ENCODE measurements around the gene ARCN1. TPM values are rescaled to one million over a fixed set of nuclear protein-coding genes. Genes with fewer than 3 reads are reported as not detected.
A peak's percentile ranks its signal among the peaks of the same experiment; 100 is the strongest.

Gene ARCN1
- total RNA-seq, 1 experiment from 2014 or later, result 330 TPM

- Histone ChIP-seq H3K27me3 (replicated peaks; ENCODE audit: control insufficient read depth, insufficient read depth, low read length) (no peaks in the 10 kb centered on the region), H3K4me3 (ENCODE audit: low read depth, low read length) (no peak overlapping the region), H3K4me1 (peaks cover 74% of the 10 kb centered on the region), H3K9me3 (no peaks in the 10 kb centered on the region), H3K36me3 (ENCODE audit: control insufficient read depth, insufficient read depth, low read length) (no peaks in the 10 kb centered on the region)
- DNase-seq, result peak; percentile 42 to 49
- intact Hi-C loops (cut with micrococcal nuclease; ENCODE audit: unreplicated experiment), result no loop called here
- no TSS peak for BruUV-seq (replicated peaks)
- H3K27ac Mint-ChIP-seq (ENCODE audit: unreplicated experiment), result peak overlapping the region; percentile 81
- TF ChIP-seq CTCF (IDR thresholded peaks at IDR 0.05; ENCODE audit: insufficient read depth in 1 of 2, low read depth in 1 of 2, low read length in 1 of 2, severe bottlenecking in 1 of 2, unreplicated experiment in 1 of 2), result no peak
- no peaks in the 10 kb centered on the region for H3K9me3 Mint-ChIP-seq (ENCODE audit: unreplicated experiment)
- peaks cover 13% of the 10 kb centered on the region for H3K36me3 Mint-ChIP-seq (ENCODE audit: insufficient read depth, unreplicated experiment)
- no peaks in the 10 kb centered on the region for H3K27me3 Mint-ChIP-seq (ENCODE audit: insufficient read depth, unreplicated experiment)
- CTCF ChIA-PET, result interaction anchor here (0.9 kb wide), 1 partner anchor 21 kb away, joined by 3 read pairs; no protein-coding TSS in a partner anchor
- H3K4me3 Mint-ChIP-seq (ENCODE audit: unreplicated experiment), result no peak overlapping the region
- POLR2A ChIA-PET, result no interaction called here
- H3K4me1 Mint-ChIP-seq (ENCODE audit: low read depth, unreplicated experiment), result peaks cover 48% of the 10 kb centered on the region
Measured at GRCh38 chr11:118615976-118616371, 43.8 kb downstream of the ARCN1 start.

GRCh38 chr11:118618115-118618990, 46.1 kb downstream of the ARCN1 start:
- Histone ChIP-seq H3K9me3 (no peaks in the 10 kb centered on the region), H3K4me1 (peaks cover 75% of the 10 kb centered on the region), H3K4me3 (ENCODE audit: low read depth, low read length) (no peak overlapping the region), H3K27me3 (replicated peaks; ENCODE audit: control insufficient read depth, insufficient read depth, low read length) (no peaks in the 10 kb centered on the region), H3K36me3 (ENCODE audit: control insufficient read depth, insufficient read depth, low read length) (no peaks in the 10 kb centered on the region)
- no peak for TF ChIP-seq CTCF (IDR thresholded peaks at IDR 0.05; ENCODE audit: insufficient read depth in 1 of 2, low read depth in 1 of 2, low read length in 1 of 2, severe bottlenecking in 1 of 2, unreplicated experiment in 1 of 2)
- Mint-ChIP-seq H3K27me3 (ENCODE audit: insufficient read depth, unreplicated experiment) (no peaks in the 10 kb centered on the region), H3K4me1 (ENCODE audit: low read depth, unreplicated experiment) (peaks cover 52% of the 10 kb centered on the region), H3K36me3 (ENCODE audit: insufficient read depth, unreplicated experiment) (peaks cover 11% of the 10 kb centered on the region), H3K4me3 (ENCODE audit: unreplicated experiment) (peak overlapping the region; percentile 2), H3K9me3 (ENCODE audit: unreplicated experiment) (no peaks in the 10 kb centered on the region), H3K27ac (ENCODE audit: unreplicated experiment) (peak overlapping the region; percentile 33)
- no TSS peak for BruUV-seq (replicated peaks)
- ChIA-PET POLR2A (interaction anchor here (0.6 to 0.8 kb wide), 2 partner anchors 14 to 254 kb away, joined by 3 to 6 read pairs; no protein-coding TSS in a partner anchor), CTCF (interaction anchor here (0.6 to 1.1 kb wide), 3 partner anchors 10 to 312 kb away, joined by 3 to 4 read pairs (median 3); no protein-coding TSS in a partner anchor)
- intact Hi-C loops (cut with micrococcal nuclease; ENCODE audit: unreplicated experiment), result no loop called here
- no peak for DNase-seq

- Mint-ChIP-seq H3K36me3 (ENCODE audit: insufficient read depth, unreplicated experiment) (peaks cover 11% of the 10 kb centered on the region), H3K4me3 (ENCODE audit: unreplicated experiment) (no peak overlapping the region), H3K27ac (ENCODE audit: unreplicated experiment) (peak overlapping the region; percentile 93), H3K9me3 (ENCODE audit: unreplicated experiment) (no peaks in the 10 kb centered on the region), H3K4me1 (ENCODE audit: low read depth, unreplicated experiment) (peaks cover 52% of the 10 kb centered on the region), H3K27me3 (ENCODE audit: insufficient read depth, unreplicated experiment) (no peaks in the 10 kb centered on the region)
- H3K36me3 ChIP-seq (ENCODE audit: control insufficient read depth, insufficient read depth, low read length), result no peaks in the 10 kb centered on the region
- ChIA-PET POLR2A (interaction anchor here (1.0 kb wide), 1 partner anchor 16 kb away, joined by 3 read pairs; no protein-coding TSS in a partner anchor), CTCF (interaction anchor here (0.6 to 1.1 kb wide), 2 partner anchors 10 to 312 kb away, joined by 3 to 4 read pairs; no protein-coding TSS in a partner anchor)
- no TSS peak for BruUV-seq (replicated peaks)
- H3K4me1 ChIP-seq, result peaks cover 71% of the 10 kb centered on the region
- no peak for TF ChIP-seq CTCF (IDR thresholded peaks at IDR 0.05; ENCODE audit: insufficient read depth in 1 of 2, low read depth in 1 of 2, low read length in 1 of 2, severe bottlenecking in 1 of 2, unreplicated experiment in 1 of 2)
- H3K9me3 ChIP-seq, result no peaks in the 10 kb centered on the region
- intact Hi-C loops (cut with micrococcal nuclease; ENCODE audit: unreplicated experiment), result no loop called here
- DNase-seq, result no peak
- no peaks in the 10 kb centered on the region for H3K27me3 ChIP-seq (replicated peaks; ENCODE audit: control insufficient read depth, insufficient read depth, low read length)
- no peak overlapping the region for H3K4me3 ChIP-seq (ENCODE audit: low read depth, low read length)
Measured at GRCh38 chr11:118618991-118619375, 46.8 kb downstream of the ARCN1 start.

Measured in Caco-2 (cell line).